GM19328 (cell line): ENCODE measurements around the gene GAL3ST3.

Experiments used
- ATAC-seq: cut with Tn5 transposase; IDR thresholded peaks from one replicate; pipeline ENCODE4 v1.9.1; 2021; ENCODE audit warnings: mild to moderate bottlenecking, moderate library complexity; ENCODE audit not compliant: unreplicated experiment

Gene GAL3ST3

DNA sequence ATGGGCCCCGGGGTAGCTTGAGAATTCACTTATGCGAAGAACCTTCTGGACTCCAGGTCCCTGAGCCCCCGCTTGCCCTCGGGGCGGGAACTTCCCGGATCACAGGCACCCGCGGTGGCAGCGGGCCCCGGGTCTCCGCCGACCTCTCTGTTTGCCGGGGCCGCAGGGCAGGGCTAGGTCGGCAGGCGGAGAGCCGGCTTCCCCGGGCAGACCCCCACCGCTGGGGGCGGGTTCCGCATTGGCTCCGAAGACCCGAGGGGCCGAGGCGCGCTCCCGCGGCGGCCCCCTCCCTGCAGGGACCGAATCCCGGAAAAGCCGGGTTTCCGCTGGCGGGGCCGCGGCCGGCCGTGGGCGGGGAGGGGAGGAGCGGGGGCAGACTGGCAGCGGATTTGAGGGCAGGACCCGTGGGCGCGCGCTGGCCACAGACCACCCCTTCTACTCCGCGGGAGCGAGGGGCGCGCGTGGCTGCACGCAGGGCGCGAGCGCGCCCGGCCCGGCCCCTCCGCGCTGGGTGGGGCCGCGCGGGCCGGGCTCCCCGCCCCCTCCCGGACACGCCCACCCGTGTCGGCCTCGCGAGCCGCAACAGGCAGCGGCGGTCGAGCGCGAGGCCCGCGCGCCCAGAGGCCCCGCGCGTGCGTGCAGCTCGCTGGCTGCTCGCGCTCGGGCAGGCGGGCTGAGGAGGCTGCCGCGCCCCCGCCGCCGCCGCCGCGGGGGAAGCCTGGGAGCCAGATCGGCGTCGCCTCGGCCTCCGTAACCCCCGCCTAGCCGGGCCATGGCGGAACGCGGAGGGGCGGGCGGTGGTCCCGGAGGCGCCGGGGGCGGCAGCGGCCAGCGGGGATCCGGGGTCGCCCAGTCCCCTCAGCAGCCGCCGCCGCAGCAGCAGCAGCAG is 21.0 kb upstream of the GAL3ST3 start, which contains the start of gene PACS1:
PACS1 (plus strand) TSS at position 558 of the 889 bp plus-strand sequence; CDS start at position 773, 215 bp downstream.
- ATAC-seq, result peak; percentile 62

DNA sequence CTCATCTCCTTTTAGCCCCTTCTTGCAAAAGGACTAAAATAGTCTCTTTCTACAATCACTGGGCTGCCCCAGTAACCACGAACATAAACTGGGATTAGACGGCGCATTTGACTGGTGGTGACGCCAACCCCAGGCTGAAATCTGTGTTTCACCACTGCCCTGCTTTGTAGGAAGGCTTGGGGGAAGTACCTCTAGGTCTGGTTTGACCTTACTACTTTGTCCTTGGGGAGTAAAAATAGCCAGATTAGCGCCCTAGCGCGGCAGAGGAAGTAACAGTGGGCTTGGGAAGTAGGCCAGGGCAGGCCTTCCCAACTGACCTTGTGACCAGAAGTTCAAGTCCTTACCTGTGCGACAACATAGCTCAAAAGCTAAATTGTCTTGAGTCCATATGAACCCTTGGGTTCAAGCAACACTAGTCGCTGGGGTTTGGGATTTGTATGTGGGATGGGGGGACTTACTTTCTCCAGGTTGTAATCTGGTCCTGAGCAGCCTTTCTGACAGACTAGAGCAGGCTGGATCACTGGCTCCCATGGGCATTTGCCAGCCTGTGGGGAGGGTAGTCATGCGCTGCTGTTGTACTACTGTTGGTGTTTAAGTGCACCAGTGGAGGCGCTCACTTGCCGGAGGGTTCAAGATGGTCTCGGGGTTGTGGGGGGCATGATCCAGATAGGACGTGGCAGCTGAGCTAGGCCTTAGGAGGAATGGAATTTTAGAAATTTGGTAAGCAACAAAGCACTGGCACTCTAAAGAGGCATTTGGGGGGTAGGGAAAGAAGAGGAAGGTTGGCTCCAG is 20.2 kb upstream of the GAL3ST3 start:
- ATAC-seq, result no peak

- no peak for ATAC-seq
Measured at GRCh38 chr11:66068154-66068821, 19.3 kb upstream of the GAL3ST3 start.

DNA sequence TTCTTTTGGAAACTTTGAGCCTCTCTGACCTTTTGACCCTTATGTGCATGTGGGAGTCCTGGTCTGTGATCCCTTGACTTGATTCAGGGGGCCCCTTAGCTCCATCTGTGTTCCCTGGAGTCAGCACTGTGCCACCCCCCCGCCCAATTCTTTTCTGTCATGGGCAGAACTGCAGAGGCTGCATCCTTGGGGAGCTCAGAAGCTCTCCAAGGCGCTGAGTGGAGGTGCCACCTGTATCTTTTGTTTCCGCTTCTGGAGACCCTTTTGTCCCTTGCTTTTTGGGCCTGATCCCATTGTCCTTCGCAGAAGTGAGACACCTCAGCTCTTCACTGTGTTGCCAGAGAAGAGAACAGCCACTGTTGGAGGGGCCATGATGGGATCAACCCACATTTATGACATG is 18.7 kb upstream of the GAL3ST3 start:
- no peak for ATAC-seq

DNA sequence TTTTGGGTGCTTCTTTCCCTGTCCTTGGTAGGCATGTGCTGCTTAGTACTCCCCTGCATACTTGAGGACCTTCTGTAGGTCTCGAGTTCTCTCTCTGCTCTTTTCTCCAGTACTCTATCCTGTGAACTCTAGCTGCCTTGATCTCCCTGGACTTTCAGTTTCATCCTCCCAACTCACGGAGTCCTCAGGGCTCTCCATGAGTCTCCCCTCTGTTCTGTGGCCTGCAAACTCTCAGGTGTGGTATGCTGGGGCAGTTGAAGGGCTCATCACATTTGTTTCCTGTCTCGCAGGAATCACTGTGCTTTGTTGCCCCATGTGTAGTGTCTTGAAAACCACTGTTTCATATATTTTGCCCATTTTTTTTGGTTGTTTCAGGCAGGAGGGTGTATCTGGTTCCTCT is 17.8 kb upstream of the GAL3ST3 start:
- no peak for ATAC-seq

DNA sequence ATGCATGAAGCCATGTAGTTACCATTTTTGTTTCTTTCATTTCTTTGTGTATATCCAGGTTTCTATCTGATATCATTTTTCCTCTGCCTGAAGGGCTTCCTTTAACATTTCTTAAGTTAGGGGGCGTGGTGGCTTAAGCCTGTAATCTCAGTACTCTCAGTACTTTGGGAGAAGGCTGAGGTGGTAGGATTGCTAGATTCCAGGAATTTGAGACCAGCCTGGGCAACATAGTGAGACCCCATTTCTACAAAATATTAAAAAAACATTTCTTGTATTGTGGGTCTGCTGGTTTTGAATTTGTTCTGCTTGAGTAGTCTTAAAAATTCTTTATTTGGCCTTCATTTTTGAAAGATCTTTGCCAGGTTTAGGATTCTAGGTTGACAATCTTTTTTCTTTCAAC is 15.6 kb upstream of the GAL3ST3 start:
- no peak for ATAC-seq

DNA sequence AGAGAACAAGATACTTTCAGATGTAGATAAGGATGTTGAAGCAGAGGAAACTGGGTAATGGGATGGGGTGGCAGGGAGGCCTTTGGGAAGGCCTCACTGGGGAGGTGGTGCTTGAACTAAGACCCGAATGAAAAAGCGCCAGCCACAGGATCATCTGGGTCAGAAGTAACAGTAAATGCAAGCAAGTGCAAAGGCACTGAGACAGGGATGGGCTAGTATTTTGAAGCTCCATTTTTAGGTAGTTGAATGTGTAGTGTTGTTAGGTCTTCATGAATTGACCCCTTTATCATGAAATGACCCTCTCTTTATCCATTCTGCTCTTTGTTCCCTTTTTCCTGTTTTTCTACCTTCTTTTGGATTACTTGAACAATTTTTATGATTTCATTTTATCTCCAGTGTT is 14.9 kb upstream of the GAL3ST3 start:
- no peak for ATAC-seq

DNA sequence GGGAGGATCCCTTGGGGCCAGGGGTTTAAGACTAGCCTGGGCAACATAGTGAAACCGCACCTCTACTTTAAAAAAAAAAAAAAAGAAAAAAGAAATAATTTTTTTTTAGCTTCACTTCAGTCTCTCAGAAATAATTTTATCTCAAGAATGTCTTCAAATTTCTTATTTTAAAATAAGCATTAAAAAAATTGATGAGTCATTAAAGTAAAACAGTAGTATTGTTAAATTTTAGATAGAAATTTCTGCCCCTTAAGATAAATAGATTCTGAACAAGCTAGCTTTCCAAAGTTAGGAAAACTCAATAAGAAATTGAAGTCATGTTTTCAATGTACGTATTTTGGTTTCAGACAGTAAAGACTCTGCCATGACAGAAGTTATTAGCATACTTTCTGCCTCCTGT is 13.4 kb upstream of the GAL3ST3 start:
- no peak for ATAC-seq

DNA sequence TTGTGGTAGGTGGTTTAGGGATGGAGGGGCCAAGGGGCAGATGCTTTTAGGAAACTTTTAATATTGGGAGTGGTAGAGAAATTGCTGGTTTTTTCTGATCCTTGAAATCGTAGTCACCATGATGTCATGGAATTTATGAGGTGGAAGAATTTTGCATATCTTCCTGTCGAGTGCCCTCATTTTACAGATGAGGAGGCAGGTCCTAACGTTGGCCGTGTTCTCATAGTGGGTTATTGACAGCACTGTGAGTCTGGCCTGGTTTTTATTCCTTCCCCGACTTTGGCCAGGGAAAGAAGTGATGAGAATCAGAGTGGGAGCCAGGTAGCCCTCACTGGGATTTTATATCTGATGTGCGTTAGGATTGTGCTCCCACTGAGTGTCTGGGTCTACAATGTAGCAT is 12.3 kb upstream of the GAL3ST3 start:
- ATAC-seq, result no peak

- ATAC-seq, result no peak
Measured at GRCh38 chr11:66059966-66060680, 11.2 kb upstream of the GAL3ST3 start.

DNA sequence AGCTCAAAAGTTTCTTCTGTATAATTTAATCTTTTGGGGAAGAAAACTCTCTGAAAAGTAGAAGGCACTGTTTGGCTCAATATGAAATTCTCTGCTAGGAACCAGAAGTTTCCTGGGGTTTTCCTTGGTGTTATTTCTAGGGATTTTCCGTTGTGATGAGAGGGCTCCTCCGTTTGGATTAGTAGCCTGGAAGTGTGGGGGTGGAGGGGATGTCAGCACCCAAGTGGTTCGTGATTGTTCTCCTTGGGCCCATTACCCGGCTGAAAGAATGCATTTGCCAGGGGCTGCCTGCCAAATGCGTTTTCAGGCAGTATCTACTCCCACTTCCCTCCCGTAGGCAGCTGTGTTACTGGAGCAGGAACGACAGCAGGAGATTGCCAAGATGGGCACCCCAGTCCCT is 7.5 kb upstream of the GAL3ST3 start:
- no peak for ATAC-seq

- no peak for ATAC-seq
Measured at GRCh38 chr11:66055021-66055420, 6.1 kb upstream of the GAL3ST3 start.

GRCh38 chr11:66052664-66052982 is 3.7 kb upstream of the GAL3ST3 start:
- no peak for ATAC-seq

- peak; percentile 93 for ATAC-seq
Measured at GRCh38 chr11:66051766-66052663, 3.1 kb upstream of the GAL3ST3 start, which contains the start of gene SF3B2. Gene SF3B2, plus strand, starts transcription at chr11:66052364. Its CDS starts 21 bp downstream, at chr11:66052385.

DNA sequence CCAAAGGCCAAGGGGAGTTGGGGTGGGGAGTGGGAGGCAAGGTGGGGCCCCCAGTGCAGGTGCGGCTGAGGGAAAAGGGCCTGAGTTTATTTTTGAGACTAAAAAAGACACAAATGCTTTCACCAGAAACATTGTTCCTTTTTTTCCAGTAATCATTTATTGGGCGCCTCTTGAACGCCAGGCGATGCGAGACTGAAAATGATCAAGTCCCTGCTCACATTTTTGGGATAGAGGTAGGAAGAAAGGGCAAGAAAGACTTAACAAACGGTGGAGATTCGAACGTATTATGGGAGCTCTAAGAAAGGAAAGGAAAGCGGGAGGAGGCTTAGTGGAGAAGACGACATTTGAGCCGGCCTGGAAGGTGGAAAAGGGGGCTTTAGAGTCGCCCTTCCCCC is 2.4 kb upstream of the GAL3ST3 start:
- ATAC-seq, result no peak

DNA sequence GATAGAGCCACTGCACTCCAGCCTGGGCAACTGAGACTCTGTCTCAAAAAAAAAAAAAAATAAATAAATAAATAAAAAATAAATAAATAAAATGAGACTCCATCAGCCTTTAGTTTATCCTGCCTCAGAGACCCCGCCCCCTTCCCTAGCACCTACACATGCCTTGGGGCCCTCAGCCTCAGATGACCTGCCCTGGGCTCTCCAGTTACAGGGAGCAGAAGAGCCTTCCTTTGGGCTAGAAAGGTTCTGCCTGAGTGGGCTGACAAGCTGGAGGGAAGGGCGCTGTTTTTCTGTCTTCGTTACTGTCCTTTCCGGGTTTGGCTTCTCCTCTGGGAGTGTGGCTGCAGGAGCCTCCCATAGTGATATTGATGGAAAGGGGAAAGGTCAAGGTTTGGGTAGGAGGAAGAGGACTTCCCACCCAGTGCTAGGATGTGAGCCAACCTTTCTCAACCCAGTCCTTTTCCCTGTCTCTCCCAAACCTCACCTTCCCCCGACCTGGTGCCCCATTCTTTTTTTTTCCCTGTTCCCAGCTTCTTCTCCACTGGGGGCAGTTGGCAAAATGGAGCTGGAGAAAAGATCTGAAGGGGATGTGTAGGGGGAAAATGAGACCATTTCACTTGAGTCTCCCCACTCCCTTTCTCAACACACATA is 1.7 kb upstream of the GAL3ST3 start:
- no peak for ATAC-seq

GRCh38 chr11:66047541-66048365 is 1.2 kb downstream of the GAL3ST3 start:
- no peak for ATAC-seq

- ATAC-seq, result no peak
Measured at GRCh38 chr11:66046901-66047300, 2.1 kb downstream of the GAL3ST3 start.
